Measurements from ENCODE around the gene ASIC2.

Gene ASIC2

GRCh38 chr17:33214996-33215395 is 78.1 kb downstream of the ASIC2 start:
- ATAC-seq: no peak
- no peak for TF ChIP-seq TOX (CRISPR knock-in tag; IDR thresholded peaks at IDR 0.05; ENCODE audit: borderline replicate concordance)
- no peak for TF ChIP-seq TSHZ2 (CRISPR knock-in tag; IDR thresholded peaks at IDR 0.05)
- no peak for TF ChIP-seq ZFP3 (CRISPR knock-in tag; IDR thresholded peaks at IDR 0.05)
- no peak for TF ChIP-seq ISL1 (CRISPR knock-in tag; IDR thresholded peaks at IDR 0.05)
- no peak for TF ChIP-seq ZNF70 (CRISPR knock-in tag; IDR thresholded peaks at IDR 0.05)
- TF ChIP-seq TCF4 (CRISPR knock-in tag; IDR thresholded peaks at IDR 0.05; ENCODE audit: borderline replicate concordance): no peak
- TF ChIP-seq PATZ1 (CRISPR knock-in tag; IDR thresholded peaks at IDR 0.05; ENCODE audit: borderline replicate concordance): no peak
- TF ChIP-seq ZC3H10 (CRISPR knock-in tag; IDR thresholded peaks at IDR 0.05): no peak

- no peak for ATAC-seq
- TF ChIP-seq ESRRG (CRISPR knock-in tag; IDR thresholded peaks at IDR 0.05) (no peak), TCF4 (CRISPR knock-in tag; IDR thresholded peaks at IDR 0.05; ENCODE audit: borderline replicate concordance) (peak; percentile 69; the same call in 1 of the 2 replicates), ZFP30 (CRISPR knock-in tag; IDR thresholded peaks at IDR 0.05) (no peak)
These were observed 82.8 kb downstream of the ASIC2 start for GRCh38 chr17:33210285-33210684.

GRCh38 chr17:33209671-33210070 is 83.4 kb downstream of the ASIC2 start:
- ATAC-seq: no peak
- no peak for TF ChIP-seq CSRNP3 (CRISPR knock-in tag; IDR thresholded peaks at IDR 0.05)
- TF ChIP-seq CSDC2 (CRISPR knock-in tag; IDR thresholded peaks at IDR 0.05): no peak
- no peak for TF ChIP-seq PPARA (CRISPR knock-in tag; IDR thresholded peaks at IDR 0.05; ENCODE audit: borderline replicate concordance)
- no peak for TF ChIP-seq BACH2 (CRISPR knock-in tag; IDR thresholded peaks at IDR 0.05; ENCODE audit: borderline replicate concordance)
- TF ChIP-seq OSR1 (CRISPR knock-in tag; IDR thresholded peaks at IDR 0.05): no peak

- TF ChIP-seq ZNF565 (CRISPR knock-in tag; conservative IDR thresholded peaks at IDR 0.05; ENCODE audit: low read depth) (no peak), ARNTL (CRISPR knock-in tag; IDR thresholded peaks at IDR 0.05; ENCODE audit: borderline replicate concordance, low read depth) (no peak), TCF4 (CRISPR knock-in tag; IDR thresholded peaks at IDR 0.05; ENCODE audit: borderline replicate concordance) (no peak), POU6F1 (CRISPR knock-in tag; IDR thresholded peaks at IDR 0.05; ENCODE audit: borderline replicate concordance, low read depth) (no peak)
- no peak for ATAC-seq
These were observed 85.9 kb downstream of the ASIC2 start for GRCh38 chr17:33207231-33207630.

GRCh38 chr17:33205552-33205951 is 87.5 kb downstream of the ASIC2 start:
- ATAC-seq: no peak
- no peak for TF ChIP-seq ZNF565 (CRISPR knock-in tag; conservative IDR thresholded peaks at IDR 0.05; ENCODE audit: low read depth)
- no peak for TF ChIP-seq TOX (CRISPR knock-in tag; IDR thresholded peaks at IDR 0.05; ENCODE audit: borderline replicate concordance)
- TF ChIP-seq CSRNP3 (CRISPR knock-in tag; IDR thresholded peaks at IDR 0.05): no peak
- TF ChIP-seq TCF4 (CRISPR knock-in tag; IDR thresholded peaks at IDR 0.05; ENCODE audit: borderline replicate concordance): no peak
- TF ChIP-seq ZNF8 (CRISPR knock-in tag; IDR thresholded peaks at IDR 0.05): no peak
- TF ChIP-seq ZFP3 (CRISPR knock-in tag; IDR thresholded peaks at IDR 0.05): no peak
- no peak for TF ChIP-seq OSR1 (CRISPR knock-in tag; IDR thresholded peaks at IDR 0.05)
- no peak for TF ChIP-seq SNAI2 (CRISPR knock-in tag; IDR thresholded peaks at IDR 0.05)
- no peak for TF ChIP-seq ZFP30 (CRISPR knock-in tag; IDR thresholded peaks at IDR 0.05)
- TF ChIP-seq GLIS3 (CRISPR knock-in tag; IDR thresholded peaks at IDR 0.05): no peak
- no peak for TF ChIP-seq ZNF70 (CRISPR knock-in tag; IDR thresholded peaks at IDR 0.05)
- TF ChIP-seq ARNTL (CRISPR knock-in tag; IDR thresholded peaks at IDR 0.05; ENCODE audit: borderline replicate concordance, low read depth): no peak

Data from SK-N-SH treated with all-trans-retinoic acid at 6 μM for 48 hours (cell line).